GM21515 (cell line): ENCODE results near the gene OTOF.

ENCODE experiments used
- ATAC-seq: cut with Tn5 transposase; IDR thresholded peaks from one replicate; pipeline ENCODE4 v1.9.1; 2021; ENCODE audit not compliant: unreplicated experiment

The OTOF gene

GRCh38 chr2:26421961-26422360 lies 56.0 kb downstream of the OTOF start:
- no peak for ATAC-seq

DNA sequence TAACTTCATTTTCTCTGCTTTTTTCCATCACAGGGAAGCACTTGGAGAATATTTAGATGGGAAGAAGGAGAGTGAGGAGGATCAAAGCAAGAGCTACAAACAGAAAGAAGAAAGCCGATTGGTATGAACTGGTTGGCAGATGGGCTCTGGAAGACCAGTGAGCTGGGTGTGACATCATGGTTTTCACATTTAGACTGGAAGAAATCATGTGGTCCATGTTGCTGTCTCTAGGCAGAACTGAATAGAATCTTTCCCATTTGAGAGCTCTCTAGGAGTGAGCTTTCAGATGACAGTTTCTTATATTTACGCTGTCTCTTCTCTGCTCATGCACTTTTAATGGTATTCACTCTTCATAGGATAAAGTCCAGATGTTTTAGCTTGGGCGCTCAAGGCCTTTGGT lies 63.6 kb downstream of the OTOF start:
- ATAC-seq = no peak

DNA sequence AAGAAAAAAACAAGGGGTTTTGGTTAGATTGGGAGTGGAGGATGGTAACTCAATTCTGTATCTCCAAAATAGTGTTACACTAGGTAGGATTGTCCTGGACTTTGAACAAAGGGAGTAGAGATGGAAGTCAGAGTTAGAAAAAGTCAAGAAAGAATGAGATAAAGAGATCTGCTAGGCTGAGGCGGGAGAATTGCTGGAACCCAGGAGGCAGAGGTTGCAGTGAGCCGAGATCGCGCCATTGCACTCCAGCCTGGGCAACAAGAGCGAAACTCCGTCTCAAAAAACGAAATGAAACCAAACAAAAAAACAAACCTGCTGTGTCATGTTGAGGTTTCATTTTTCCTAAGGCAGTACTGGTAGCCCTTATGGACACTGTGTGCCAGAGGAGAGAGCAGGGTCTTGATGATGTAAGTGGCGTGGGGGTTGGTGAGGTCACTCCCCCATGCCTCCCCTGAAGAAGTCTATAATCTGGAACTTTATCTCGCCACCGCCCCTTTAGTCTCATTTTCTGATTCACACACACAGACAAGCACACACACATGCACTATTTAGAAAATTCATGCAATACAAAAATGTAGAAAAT lies 65.7 kb downstream of the OTOF start:
- ATAC-seq = no peak

GRCh38 chr2:26411419-26411818 lies 66.5 kb downstream of the OTOF start:
- no peak for ATAC-seq

DNA sequence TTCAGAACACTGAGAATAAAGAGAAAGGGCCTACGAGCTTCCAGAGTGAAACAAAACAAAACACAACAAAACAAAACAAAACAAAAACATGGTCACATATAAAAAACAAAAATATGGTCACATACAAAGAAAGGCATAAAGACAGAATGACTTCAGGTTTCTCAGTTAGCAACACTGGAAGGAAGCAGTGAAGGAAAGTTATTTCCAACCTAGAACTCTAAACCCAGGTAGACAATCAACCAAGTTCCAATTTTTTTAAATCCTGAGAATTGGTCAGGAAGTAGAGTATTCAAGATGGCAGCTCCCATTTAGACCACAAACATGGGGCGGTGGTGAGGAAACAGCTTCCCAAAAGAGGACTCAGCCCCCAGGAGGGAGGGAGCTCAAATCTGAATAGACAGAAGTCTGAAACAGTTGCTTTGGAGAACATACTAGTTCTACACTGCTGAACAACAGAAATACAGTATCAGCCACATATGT lies 67.1 kb downstream of the OTOF start:
- ATAC-seq = no peak

DNA sequence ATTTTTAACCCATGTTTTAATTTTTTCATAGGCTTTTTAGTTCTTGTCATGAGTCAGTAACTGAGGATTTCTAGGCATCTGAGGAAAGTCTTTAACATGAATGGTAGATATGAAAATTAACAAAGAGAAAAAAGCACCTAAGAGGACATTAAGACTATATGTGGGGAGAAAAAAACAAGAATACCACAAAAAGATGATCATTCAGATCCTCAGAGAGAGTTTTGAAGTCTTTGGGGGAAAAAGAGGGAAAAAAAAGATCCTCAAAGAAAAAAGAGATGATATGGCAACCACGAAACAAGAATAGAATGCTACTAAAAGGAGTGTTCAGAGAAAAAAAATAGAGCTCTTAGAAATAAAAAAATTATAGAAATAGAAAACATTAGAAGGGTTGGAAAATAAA lies 68.1 kb downstream of the OTOF start:
- no peak for ATAC-seq

DNA sequence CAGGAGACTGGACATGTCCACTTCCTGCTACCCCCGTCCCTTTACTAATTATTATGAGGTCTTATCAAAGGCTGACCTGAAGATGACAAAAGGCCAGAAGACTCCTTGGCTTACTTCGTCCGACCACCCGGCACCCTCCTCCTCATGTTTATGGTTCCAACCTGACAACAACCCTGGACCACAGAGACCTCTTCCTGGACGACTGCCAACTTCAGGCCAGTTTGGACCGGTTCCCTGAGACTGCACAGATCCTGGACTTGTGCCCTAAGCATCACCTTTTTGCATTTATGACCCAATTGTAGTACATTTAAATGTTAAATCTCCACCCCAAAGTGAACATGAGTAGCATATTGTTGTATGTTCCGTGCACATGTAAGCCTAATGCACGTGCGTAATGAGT lies 70.4 kb downstream of the OTOF start:
- no peak for ATAC-seq
